HG03342 (cell line): Measurements from ENCODE around the gene GLUD1.
"Not testable (repeated sequence)": the region's sequence is repeated elsewhere in the genome, so short reads cannot be mapped to it uniquely, and the experiment has no call there.

Experiments used
- ATAC-seq: cut with Tn5 transposase; IDR thresholded peaks from one replicate; pipeline ENCODE4 v1.9.1; 2021; ENCODE audit warnings: mild to moderate bottlenecking, moderate library complexity; ENCODE audit not compliant: unreplicated experiment

GLUD1 gene

DNA sequence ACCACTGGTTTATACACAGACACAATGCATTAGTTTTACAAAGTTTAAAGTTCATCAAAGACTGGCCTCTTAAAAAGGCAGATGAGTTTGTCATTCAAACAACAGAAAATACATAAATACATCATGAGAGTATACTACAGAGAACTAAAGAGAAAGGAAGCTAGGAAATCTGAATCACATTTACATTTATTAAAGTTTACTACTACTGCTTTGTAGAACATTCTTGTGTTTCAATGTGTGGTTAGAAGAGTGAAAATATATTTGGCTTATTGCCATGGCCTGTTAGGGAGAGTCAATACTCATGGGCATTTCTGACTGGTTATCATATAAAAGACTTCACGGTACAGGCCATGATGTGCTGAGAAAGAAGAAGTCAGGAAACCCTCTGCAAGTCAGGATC, 87.5 kb downstream of the GLUD1 start:
- not testable (repeated sequence) for ATAC-seq

DNA sequence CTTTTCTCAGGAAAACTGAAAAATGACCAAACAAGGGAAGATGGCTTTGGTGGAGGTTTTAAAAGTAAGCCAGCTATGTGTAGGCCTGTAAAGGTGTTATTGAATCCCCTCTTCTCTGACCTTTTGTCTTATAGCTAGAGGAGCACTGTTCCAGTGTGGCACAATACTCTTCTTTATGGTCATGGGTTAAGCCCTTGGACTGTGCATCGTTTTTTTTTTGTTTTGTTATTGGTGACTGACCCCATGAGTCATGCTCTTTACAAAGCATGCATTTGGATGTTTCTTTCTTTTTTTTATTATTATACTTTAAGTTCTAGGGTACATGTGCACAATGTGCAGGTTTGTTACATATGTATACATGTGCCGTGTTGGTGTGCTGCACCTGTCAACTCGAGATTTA, 94.2 kb downstream of the GLUD1 start:
- no peak for ATAC-seq
